Immature natural killer cell (primary cell): Measurements from ENCODE around the gene GFM1. TPM values are rescaled to one million over a fixed set of nuclear protein-coding genes. Genes with fewer than 3 reads are reported as not detected.
A peak's percentile ranks its signal among the peaks of the same experiment; 100 is the strongest.

Experiments
- DNase-seq, 3 donors: peaks; one replicate each; pipeline ENCODE4 v3.0.0; 2022; ENCODE audit warnings: mixed read lengths in 1 of 3
- H3K27ac Mint-ChIP-seq, 6 donors: one replicate each; pipeline ENCODE4 v1.8.0; 2020; ENCODE audit warnings: mixed read lengths in 6 of 6, mild to moderate bottlenecking in 5 of 6, inconsistent platforms in 4 of 6, moderate library complexity in 3 of 6
- H3K27me3 Mint-ChIP-seq, 3 donors: one replicate each; pipeline ENCODE4 v1.8.0; 2020 to 2021; ENCODE audit warnings: low read depth in 3 of 3, mild to moderate bottlenecking in 3 of 3, mixed read lengths in 3 of 3, moderate library complexity in 3 of 3, inconsistent platforms in 1 of 3
- H3K36me3 Mint-ChIP-seq, 3 donors: one replicate each; pipeline ENCODE4 v1.8.0; 2020; ENCODE audit warnings: mixed read lengths in 3 of 3, inconsistent platforms in 2 of 3, mild to moderate bottlenecking in 2 of 3
- H3K4me1 Mint-ChIP-seq, 2 donors: one replicate each; pipeline ENCODE4 v1.8.0; 2020; ENCODE audit warnings: inconsistent platforms in 2 of 2, mild to moderate bottlenecking in 2 of 2, mixed read lengths in 2 of 2, moderate library complexity in 1 of 2
- H3K4me3 Mint-ChIP-seq, 5 donors: one replicate each; pipeline ENCODE4 v1.8.0; 2020; ENCODE audit warnings: mild to moderate bottlenecking in 5 of 5, mixed read lengths in 5 of 5, inconsistent platforms in 3 of 5, moderate library complexity in 3 of 5
- H3K9me3 Mint-ChIP-seq, 6 donors: one replicate each; pipeline ENCODE4 v1.8.0; 2020; ENCODE audit warnings: mild to moderate bottlenecking in 6 of 6, mixed read lengths in 6 of 6, inconsistent platforms in 4 of 6, moderate library complexity in 3 of 6
- polyA plus RNA-seq, 3 donors: library from polyadenylated mRNA; unstranded; fragments of 300-500 nt; fragmentation: Illumina TruSeq; gene quantifications; one replicate each; pipeline ENCODE4 v1.2.3, GENCODE V29; 2021

Gene GFM1
- polyA plus RNA-seq: 10 to 100 TPM; 18.2 to 38.4 (median 31.8) TPM

DNA sequence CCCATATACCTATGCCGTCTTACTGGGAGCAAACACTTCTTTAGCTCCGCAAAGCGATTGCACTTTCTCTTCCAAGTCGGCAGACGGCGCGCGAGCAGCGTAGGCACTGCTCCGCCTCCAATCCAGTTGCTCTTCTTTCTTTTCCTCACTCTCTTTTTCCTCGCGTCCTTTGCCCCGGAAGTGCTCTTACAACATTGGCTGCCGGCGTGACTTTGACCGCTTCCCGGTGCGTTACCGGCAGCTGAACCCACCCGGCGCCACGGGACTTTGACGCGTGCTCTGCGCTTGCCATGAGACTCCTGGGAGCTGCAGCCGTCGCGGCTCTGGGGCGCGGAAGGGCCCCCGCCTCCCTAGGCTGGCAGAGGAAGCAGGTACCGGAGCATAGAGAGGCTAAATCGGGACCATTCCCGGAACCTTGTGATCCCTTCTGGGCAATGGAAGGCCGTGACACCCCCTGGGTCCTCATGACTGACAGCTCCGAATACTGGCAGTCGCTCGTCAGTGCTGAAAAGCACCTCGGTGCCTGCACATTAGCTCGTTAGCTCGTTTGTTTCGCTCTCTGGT, at the start of gene GFM1:
Gene GFM1, plus strand, starts transcription at position 183 of the 564 bp plus-strand sequence. Its CDS starts 108 bp downstream, at position 291.
- H3K9me3 Mint-ChIP-seq: peaks cover 0 to 2% (median 0%) of the 10 kb centered on the region in 6 donors
- peaks cover 0 to 5% (median 2%) of the 10 kb centered on the region in 3 donors for H3K27me3 Mint-ChIP-seq
- peak; percentile 89 to 90 (median 90) for DNase-seq
- H3K4me1 Mint-ChIP-seq: peaks cover 31 to 43% of the 10 kb centered on the region in 2 donors
- H3K4me3 Mint-ChIP-seq: peak within 1 kb of the TSS; percentile 95 to 98 (median 98)
- H3K36me3 Mint-ChIP-seq: peaks cover 0 to 7% (median 0%) of the 10 kb centered on the region in 3 donors
- H3K27ac Mint-ChIP-seq: peak within 1 kb of the TSS; percentile 81 to 95 (median 93)

DNA sequence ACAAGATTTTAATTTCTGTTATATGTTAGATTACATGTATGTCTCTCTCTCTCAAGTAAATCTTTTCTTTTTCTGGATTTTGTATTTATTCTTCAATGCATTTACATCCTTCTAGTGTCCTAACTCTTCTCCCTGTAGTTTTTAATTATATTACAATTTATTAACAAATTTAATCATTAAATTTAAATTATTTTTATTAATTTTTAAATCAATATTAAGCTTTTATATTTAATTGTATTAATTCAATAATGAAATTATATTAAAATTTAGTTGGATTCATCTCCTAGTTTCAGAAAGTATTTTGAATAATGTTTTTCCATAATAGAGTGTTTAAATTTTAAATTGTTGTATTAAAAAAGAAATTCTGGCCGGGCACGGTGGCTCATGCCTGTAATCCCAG, 43.5 kb upstream of the GFM1 start:
- Mint-ChIP-seq H3K9me3 (peaks cover 0 to 2% (median 0%) of the 10 kb centered on the region in 6 donors), H3K27ac (no peak overlapping the region), H3K4me3 (no peak overlapping the region), H3K36me3 (no peaks in the 10 kb centered on the region), H3K4me1 (peaks cover 0 to 7% of the 10 kb centered on the region in 2 donors), H3K27me3 (peaks cover 0 to 3% (median 0%) of the 10 kb centered on the region in 3 donors)
- DNase-seq: no peak

GRCh38 chr3:158602227-158602626, 42.1 kb upstream of the GFM1 start:
- Mint-ChIP-seq H3K27ac (no peak overlapping the region), H3K4me3 (no peak overlapping the region), H3K27me3 (peaks cover 0 to 5% (median 0%) of the 10 kb centered on the region in 3 donors), H3K4me1 (peaks cover 0 to 7% of the 10 kb centered on the region in 2 donors), H3K36me3 (no peaks in the 10 kb centered on the region), H3K9me3 (peaks cover 0 to 2% (median 0%) of the 10 kb centered on the region in 6 donors)
- DNase-seq: no peak

- Mint-ChIP-seq H3K9me3 (peaks cover 1 to 29% (median 7%) of the 10 kb centered on the region in 6 donors), H3K36me3 (no peaks in the 10 kb centered on the region), H3K4me3 (no peak overlapping the region)
Observed at GRCh38 chr3:158617982-158618875, 26.1 kb upstream of the GFM1 start.

GRCh38 chr3:158625881-158626280, 18.4 kb upstream of the GFM1 start:
- no peak overlapping the region for H3K27ac Mint-ChIP-seq
- H3K4me3 Mint-ChIP-seq: no peak overlapping the region
- no peak for DNase-seq
- H3K36me3 Mint-ChIP-seq: no peaks in the 10 kb centered on the region
- peaks cover 3 to 7% (median 6%) of the 10 kb centered on the region in 3 donors for H3K27me3 Mint-ChIP-seq
- peaks cover 0 to 12% (median 4%) of the 10 kb centered on the region in 6 donors for H3K9me3 Mint-ChIP-seq
- H3K4me1 Mint-ChIP-seq: no peaks in the 10 kb centered on the region

More at GRCh38 chr3:158617982-158618875, 26.1 kb upstream of the GFM1 start:
- no peaks in the 10 kb centered on the region for H3K4me1 Mint-ChIP-seq
- no peak overlapping the region for H3K27ac Mint-ChIP-seq
- DNase-seq: no peak
- H3K27me3 Mint-ChIP-seq: peaks cover 2 to 9% (median 4%) of the 10 kb centered on the region in 3 donors

DNA sequence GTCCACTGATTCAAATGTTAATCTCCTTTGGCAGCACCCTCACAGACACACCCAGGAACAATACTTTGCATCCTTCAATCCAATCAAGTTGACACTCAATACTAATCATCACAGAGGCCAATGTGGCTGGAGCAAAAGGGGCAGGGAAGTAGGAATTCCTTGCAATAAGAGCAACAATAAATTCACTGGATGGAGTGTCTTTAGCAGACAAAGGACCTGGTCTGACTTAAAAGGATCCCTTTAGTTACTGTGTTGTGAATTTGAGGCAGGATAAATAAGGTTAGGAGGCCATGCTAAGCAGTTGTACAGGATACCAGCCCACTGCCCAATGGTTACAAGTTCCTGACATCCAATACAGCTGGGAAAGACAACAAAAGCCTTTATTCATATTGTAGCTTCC, 12.3 kb upstream of the GFM1 start:
- H3K36me3 Mint-ChIP-seq: no peaks in the 10 kb centered on the region
- no peak for DNase-seq
- no peaks in the 10 kb centered on the region for H3K9me3 Mint-ChIP-seq
- no peak overlapping the region for H3K27ac Mint-ChIP-seq
- H3K27me3 Mint-ChIP-seq: peaks cover 0 to 8% (median 6%) of the 10 kb centered on the region in 3 donors
- no peak overlapping the region for H3K4me3 Mint-ChIP-seq
- no peaks in the 10 kb centered on the region for H3K4me1 Mint-ChIP-seq

- Mint-ChIP-seq H3K4me3 (no peak overlapping the region), H3K27me3 (peaks cover 0 to 5% (median 2%) of the 10 kb centered on the region in 3 donors), H3K27ac (no peak overlapping the region), H3K9me3 (peaks cover 0 to 2% (median 0%) of the 10 kb centered on the region in 6 donors), H3K36me3 (no peaks in the 10 kb centered on the region), H3K4me1 (peaks cover 17 to 20% of the 10 kb centered on the region in 2 donors)
- DNase-seq: no peak
Observed at GRCh38 chr3:158640646-158641045, 3.7 kb upstream of the GFM1 start.

DNA sequence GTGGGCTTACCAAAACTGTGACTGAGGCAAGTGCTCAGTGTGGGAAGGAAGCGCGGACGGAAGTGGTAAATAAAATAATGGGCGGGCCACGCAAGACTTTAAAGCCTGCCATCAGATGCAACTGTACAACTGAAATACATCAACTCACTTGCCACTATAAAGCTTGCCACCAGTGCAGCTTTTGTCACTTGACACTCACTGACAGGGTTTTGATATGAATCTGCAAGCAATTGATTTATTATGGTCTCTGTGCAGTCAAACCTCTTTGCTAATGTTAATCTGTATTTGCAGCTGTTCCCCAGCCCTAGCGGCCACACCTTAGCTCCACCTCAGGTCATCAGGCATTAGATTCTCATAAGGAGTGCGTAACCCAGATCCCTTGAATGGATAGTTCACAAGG, 2.3 kb upstream of the GFM1 start:
- H3K9me3 Mint-ChIP-seq: peaks cover 0 to 2% (median 0%) of the 10 kb centered on the region in 6 donors
- no peak for DNase-seq
- peaks cover 0 to 5% (median 2%) of the 10 kb centered on the region in 3 donors for H3K27me3 Mint-ChIP-seq
- H3K36me3 Mint-ChIP-seq: no peaks in the 10 kb centered on the region
- H3K4me1 Mint-ChIP-seq: peaks cover 27 to 32% of the 10 kb centered on the region in 2 donors
- H3K27ac Mint-ChIP-seq: peak overlapping the region in 1 of 6 donors; percentile 44
- H3K4me3 Mint-ChIP-seq: peak overlapping the region in 1 of 5 donors; percentile 45

GRCh38 chr3:158642474-158643210, 1.7 kb upstream of the GFM1 start:
- Mint-ChIP-seq H3K27me3 (peaks cover 0 to 5% (median 2%) of the 10 kb centered on the region in 3 donors), H3K36me3 (peaks cover 0 to 4% (median 0%) of the 10 kb centered on the region in 3 donors), H3K27ac (no peak overlapping the region), H3K9me3 (peaks cover 0 to 2% (median 0%) of the 10 kb centered on the region in 6 donors), H3K4me3 (peak overlapping the region in 1 of 5 donors; percentile 35), H3K4me1 (peaks cover 27 to 37% of the 10 kb centered on the region in 2 donors)
- DNase-seq: no peak

- Mint-ChIP-seq H3K4me3 (no peak overlapping the region), H3K4me1 (peaks cover 27 to 47% of the 10 kb centered on the region in 2 donors), H3K27ac (no peak overlapping the region), H3K9me3 (no peaks in the 10 kb centered on the region), H3K27me3 (no peaks in the 10 kb centered on the region), H3K36me3 (peaks cover 0 to 24% (median 5%) of the 10 kb centered on the region in 3 donors)
- no peak for DNase-seq
Observed at GRCh38 chr3:158649791-158650190, 5.5 kb downstream of the GFM1 start.

DNA sequence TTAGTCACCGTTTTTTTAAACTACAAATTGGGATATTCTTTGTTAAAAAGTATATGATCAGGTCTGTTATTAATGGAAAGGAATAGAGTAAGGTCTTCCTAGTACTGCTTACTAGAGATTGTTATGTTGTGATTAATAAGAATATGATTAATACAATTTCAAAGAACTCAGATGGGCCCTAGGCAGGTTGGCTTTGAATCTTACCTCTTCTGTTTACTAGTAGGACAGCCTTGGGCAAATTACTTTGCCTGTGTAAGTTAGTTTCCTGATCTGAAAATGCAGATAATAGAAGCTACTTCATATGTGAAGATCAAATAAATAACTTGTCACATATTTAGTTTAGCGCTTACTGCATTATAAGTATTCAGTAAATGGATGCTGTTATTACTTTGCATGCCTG, 6.9 kb downstream of the GFM1 start:
- Mint-ChIP-seq H3K4me3 (no peak overlapping the region), H3K27me3 (no peaks in the 10 kb centered on the region), H3K27ac (no peak overlapping the region), H3K4me1 (peaks cover 15 to 33% of the 10 kb centered on the region in 2 donors), H3K9me3 (no peaks in the 10 kb centered on the region), H3K36me3 (peaks cover 4 to 30% (median 8%) of the 10 kb centered on the region in 3 donors)
- DNase-seq: no peak

- Mint-ChIP-seq H3K9me3 (no peaks in the 10 kb centered on the region), H3K27me3 (peaks cover 0 to 1% (median 0%) of the 10 kb centered on the region in 3 donors), H3K27ac (no peak overlapping the region), H3K36me3 (peaks cover 4 to 33% (median 10%) of the 10 kb centered on the region in 3 donors), H3K4me3 (no peak overlapping the region), H3K4me1 (peaks cover 10 to 23% of the 10 kb centered on the region in 2 donors)
- no peak for DNase-seq
Observed at GRCh38 chr3:158652463-158652862, 8.1 kb downstream of the GFM1 start.

DNA sequence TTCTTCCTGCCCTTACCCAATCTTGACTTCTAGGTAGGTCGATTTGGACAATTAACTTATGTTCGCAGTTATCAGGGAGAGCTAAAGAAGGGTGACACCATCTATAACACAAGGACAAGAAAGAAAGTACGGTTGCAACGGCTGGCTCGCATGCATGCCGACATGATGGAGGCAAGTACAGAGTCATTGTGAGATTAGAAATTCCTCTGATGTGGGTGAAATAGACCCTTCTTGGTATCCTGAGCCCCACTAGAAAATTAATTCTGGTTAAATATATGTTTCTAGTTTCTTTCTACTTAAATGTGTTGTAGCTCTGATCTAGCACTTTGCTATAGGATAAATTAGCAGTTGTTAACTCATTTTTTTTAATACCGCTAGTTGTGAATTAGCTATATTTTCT, 14.6 kb downstream of the GFM1 start:
- H3K27me3 Mint-ChIP-seq: peaks cover 0 to 1% (median 0%) of the 10 kb centered on the region in 3 donors
- no peak for DNase-seq
- peaks cover 7 to 41% (median 14%) of the 10 kb centered on the region in 3 donors for H3K36me3 Mint-ChIP-seq
- no peaks in the 10 kb centered on the region for H3K4me1 Mint-ChIP-seq
- H3K9me3 Mint-ChIP-seq: no peaks in the 10 kb centered on the region
- no peak overlapping the region for H3K27ac Mint-ChIP-seq
- no peak overlapping the region for H3K4me3 Mint-ChIP-seq
